ENCODE results near the gene SLC16A7. TPM values are rescaled to one million over a fixed set of nuclear protein-coding genes. Genes with fewer than 3 reads are reported as not detected.

SLC16A7 gene
- total RNA-seq, 1 donor from 2014 or later, result 12.6 TPM

DNA sequence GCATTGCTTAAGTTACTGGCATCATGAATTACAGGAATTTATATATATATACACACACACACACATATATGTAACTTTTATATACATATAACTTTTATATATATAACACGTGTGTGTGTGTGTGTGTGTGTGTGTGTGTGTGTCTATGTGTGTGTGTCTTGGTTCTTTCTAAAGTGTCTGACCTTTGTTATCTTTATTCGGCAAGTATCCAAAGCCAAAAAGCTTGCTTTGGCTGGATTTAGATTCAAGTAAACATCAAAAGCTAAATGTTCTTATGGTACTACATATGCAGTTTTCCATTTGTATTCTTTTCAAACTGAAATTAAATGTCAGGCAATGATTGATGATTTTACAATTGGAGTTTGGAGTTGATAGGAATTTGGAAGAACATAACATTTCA is 69.9 kb downstream of the SLC16A7 start:
- DNase-seq (ENCODE audit: low spot score in 2 of 2), result no peak
- no peaks in the 10 kb centered on the region for H3K36me3 ChIP-seq
- intact Hi-C loops (cut with DNase I), result no loop called here
- H3K27me3 ChIP-seq, result no peaks in the 10 kb centered on the region
- no peaks in the 10 kb centered on the region for H3K9me3 ChIP-seq
- TF ChIP-seq, protein P1, sequence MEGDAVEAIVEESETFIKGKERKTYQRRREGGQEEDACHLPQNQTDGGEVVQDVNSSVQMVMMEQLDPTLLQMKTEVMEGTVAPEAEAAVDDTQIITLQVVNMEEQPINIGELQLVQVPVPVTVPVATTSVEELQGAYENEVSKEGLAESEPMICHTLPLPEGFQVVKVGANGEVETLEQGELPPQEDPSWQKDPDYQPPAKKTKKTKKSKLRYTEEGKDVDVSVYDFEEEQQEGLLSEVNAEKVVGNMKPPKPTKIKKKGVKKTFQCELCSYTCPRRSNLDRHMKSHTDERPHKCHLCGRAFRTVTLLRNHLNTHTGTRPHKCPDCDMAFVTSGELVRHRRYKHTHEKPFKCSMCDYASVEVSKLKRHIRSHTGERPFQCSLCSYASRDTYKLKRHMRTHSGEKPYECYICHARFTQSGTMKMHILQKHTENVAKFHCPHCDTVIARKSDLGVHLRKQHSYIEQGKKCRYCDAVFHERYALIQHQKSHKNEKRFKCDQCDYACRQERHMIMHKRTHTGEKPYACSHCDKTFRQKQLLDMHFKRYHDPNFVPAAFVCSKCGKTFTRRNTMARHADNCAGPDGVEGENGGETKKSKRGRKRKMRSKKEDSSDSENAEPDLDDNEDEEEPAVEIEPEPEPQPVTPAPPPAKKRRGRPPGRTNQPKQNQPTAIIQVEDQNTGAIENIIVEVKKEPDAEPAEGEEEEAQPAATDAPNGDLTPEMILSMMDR (IDR thresholded peaks at IDR 0.05), result no peak
- H3K27ac ChIP-seq, result no peak overlapping the region
- peaks cover 0 to 10% of the 10 kb centered on the region in 2 donors for H3K4me1 ChIP-seq
- no peak overlapping the region for H3K4me3 ChIP-seq

DNA sequence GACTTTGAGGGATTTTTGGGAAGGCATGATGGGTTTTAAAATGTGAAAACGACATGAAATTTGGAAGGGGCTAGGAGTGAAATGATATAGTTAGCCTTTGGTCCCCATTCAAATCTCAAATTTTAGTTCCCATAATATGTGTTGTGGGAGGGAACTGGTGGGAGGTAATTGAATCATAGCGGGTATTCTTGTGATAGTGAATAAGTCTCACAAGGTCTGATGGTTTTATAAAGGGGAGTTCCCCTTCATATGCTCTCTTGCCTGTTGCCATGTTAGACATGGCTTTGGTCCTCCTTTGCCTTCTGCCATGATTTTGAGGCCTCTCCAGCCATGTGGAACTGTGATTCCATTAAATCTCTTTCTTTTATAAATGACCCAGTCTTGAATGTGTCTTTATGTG is 72.8 kb downstream of the SLC16A7 start:
- H3K36me3 ChIP-seq, result no peaks in the 10 kb centered on the region
- H3K4me3 ChIP-seq, result no peak overlapping the region
- H3K9me3 ChIP-seq, result no peaks in the 10 kb centered on the region
- peaks cover 0 to 10% of the 10 kb centered on the region in 2 donors for H3K4me1 ChIP-seq
- H3K27me3 ChIP-seq, result no peaks in the 10 kb centered on the region
- intact Hi-C loops (cut with DNase I), result no loop called here
- DNase-seq (ENCODE audit: low spot score in 2 of 2), result no peak
- TF ChIP-seq, protein P1 (IDR thresholded peaks at IDR 0.05), result no peak
- no peak overlapping the region for H3K27ac ChIP-seq

DNA sequence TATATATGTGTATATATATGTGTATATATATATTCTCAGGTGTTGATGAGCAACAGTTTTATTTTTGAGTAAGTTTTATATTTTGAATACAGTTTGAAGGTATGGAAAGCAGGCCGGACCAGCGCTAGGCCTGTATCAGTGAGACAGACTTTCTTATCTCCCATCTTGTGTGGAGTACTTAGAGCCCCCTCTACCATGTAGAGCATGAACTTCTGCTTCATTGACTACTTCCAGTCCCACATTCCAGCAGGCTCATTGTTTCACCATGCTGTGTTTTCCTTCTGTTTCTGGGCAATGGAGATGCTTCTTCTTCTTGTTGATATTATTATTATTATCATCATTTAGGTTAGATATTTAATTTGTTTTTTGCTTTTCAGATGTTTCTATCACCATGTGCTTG is 76.4 kb downstream of the SLC16A7 start:
- intact Hi-C loops (cut with DNase I), result no loop called here
- Histone ChIP-seq H3K4me3 (no peak overlapping the region), H3K36me3 (no peaks in the 10 kb centered on the region), H3K4me1 (no peaks in the 10 kb centered on the region), H3K9me3 (no peaks in the 10 kb centered on the region), H3K27me3 (no peaks in the 10 kb centered on the region), H3K27ac (no peak overlapping the region)
- TF ChIP-seq, protein P1 (IDR thresholded peaks at IDR 0.05), result no peak
- no peak for DNase-seq (ENCODE audit: low spot score in 2 of 2)

DNA sequence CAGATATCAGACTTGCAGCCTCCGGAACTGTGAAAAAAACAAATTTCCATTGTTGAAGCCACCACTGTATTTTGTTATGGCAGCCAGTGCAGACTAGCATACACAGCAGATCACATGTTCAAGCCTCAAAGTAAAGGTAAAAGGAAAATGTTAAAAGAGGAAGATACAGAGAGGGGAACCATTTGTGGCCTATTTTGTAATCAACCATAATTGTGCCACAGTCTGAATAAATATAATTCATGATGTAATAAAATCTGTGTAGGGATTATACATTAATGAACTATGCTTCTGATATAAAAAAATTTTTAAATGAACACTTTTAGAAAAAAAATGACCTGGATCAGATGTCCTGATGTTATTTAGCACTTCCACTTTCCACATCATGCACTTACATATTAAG is 79.6 kb downstream of the SLC16A7 start:
- Histone ChIP-seq H3K27ac (no peak overlapping the region), H3K36me3 (no peaks in the 10 kb centered on the region), H3K4me3 (no peak overlapping the region), H3K27me3 (no peaks in the 10 kb centered on the region), H3K9me3 (no peaks in the 10 kb centered on the region), H3K4me1 (no peaks in the 10 kb centered on the region)
- intact Hi-C loops (cut with DNase I), result no loop called here
- DNase-seq (ENCODE audit: low spot score in 2 of 2), result no peak
- TF ChIP-seq, protein P1 (IDR thresholded peaks at IDR 0.05), result no peak

DNA sequence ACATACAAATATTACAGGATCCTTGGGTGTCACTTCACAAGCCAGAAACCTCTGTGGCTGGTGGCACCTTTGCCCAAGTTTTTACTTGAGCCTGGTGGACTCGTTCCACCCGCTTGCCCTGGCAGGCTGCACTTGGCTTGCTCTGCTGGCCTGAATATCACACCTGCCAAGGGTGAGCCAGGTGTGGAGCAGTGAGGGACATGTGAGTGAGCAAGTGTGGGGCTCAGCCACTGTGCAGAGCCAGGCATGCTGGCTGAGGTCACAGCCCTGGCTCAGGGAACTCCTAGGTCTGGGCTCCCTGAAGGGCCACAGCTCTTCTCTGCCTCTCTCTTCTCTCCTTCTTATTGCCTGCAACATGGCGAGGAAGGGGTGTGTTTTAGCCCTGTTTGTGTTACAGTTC is 82.0 kb downstream of the SLC16A7 start:
- Histone ChIP-seq H3K9me3 (no peaks in the 10 kb centered on the region), H3K4me1 (no peaks in the 10 kb centered on the region), H3K36me3 (no peaks in the 10 kb centered on the region), H3K27me3 (no peaks in the 10 kb centered on the region), H3K4me3 (no peak overlapping the region), H3K27ac (no peak overlapping the region)
- no peak for DNase-seq (ENCODE audit: low spot score in 2 of 2)
- intact Hi-C loops (cut with DNase I), result no loop called here
- TF ChIP-seq, protein P1 (IDR thresholded peaks at IDR 0.05), result no peak

DNA sequence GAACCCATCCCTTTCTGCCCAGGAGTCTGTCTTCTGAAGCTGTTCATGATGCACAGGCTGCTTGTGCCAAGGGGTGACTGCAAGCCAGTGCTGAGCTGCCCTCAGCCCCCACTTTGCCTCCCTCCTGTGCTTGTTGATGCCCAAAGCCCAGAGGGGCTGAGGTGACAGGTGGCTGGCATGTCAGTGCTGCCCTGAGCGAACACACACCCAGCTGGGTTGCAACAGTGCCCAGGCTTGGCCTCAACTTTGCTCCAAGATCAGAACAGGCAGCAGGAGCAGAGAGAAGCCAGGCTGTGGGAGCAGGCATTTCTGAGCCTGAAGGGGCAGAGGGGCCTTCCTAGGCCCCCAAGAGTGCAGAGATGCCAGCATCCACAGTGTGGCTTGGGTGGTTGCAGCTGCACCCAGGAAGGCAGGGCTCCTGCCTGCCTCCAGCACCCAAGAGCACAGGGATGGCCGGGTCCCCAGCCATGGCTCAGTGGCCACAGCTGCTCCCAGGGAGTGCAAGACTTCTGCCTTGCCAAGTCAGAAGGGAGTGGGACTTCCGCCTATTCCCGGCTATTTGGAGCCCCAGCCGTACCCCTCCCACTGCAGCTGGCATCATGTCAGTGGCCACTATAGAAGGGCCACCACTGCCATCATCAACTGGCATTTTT is 83.1 kb downstream of the SLC16A7 start:
- TF ChIP-seq, protein P1 (IDR thresholded peaks at IDR 0.05), result no peak
- H3K4me1 ChIP-seq, result no peaks in the 10 kb centered on the region
- H3K4me3 ChIP-seq, result no peak overlapping the region
- no peaks in the 10 kb centered on the region for H3K36me3 ChIP-seq
- no peak overlapping the region for H3K27ac ChIP-seq
- intact Hi-C loops (cut with DNase I), result no loop called here
- H3K9me3 ChIP-seq, result no peaks in the 10 kb centered on the region
- no peaks in the 10 kb centered on the region for H3K27me3 ChIP-seq
- DNase-seq (ENCODE audit: low spot score in 2 of 2), result no peak

Data from ascending aorta (tissue), 2 donors.